HEK293 (cell line): ENCODE measurements around the gene REC8.

Source experiments
- CTCF ChIA-PET: fragments of 350-600 bp; formaldehyde crosslinking; extraction: SDS; loops from one replicate; lab custom pipeline; 2021; ENCODE audit warnings: antibody characterized with exemption; lab: Yijun Ruan, JAX
- POLR2A ChIA-PET: fragments of 300-600 bp; formaldehyde crosslinking; extraction: SDS; loops from one replicate; lab custom pipeline; 2020; ENCODE audit warnings: antibody characterized with exemption, inconsistent platforms; lab: Yijun Ruan, JAX
- H3K27ac ChIP-seq: fragments of 200-500 bp; sonication (Bioruptor generic); 2 replicates; pipeline ENCODE4 v1.5.1; 2014; ENCODE audit warnings: low read depth, low read length, control low read depth, inconsistent platforms; ENCODE audit errors: extremely low read depth
- H3K36me3 ChIP-seq, 2 experiments: fragments of 200-500 bp in 1 of 2; sonication (Bioruptor generic) in 1 of 2; 1 replicate in 1 of 2; 2 replicates in 1 of 2; pipeline ENCODE4 v1.5.1; 2014 to 2017; ENCODE audit warnings: inconsistent platforms in 2 of 2, low read length in 2 of 2; ENCODE audit not compliant: control insufficient read depth in 2 of 2, insufficient read depth in 1 of 2
- H3K4me1 ChIP-seq: fragments of 200-500 bp; sonication (Bioruptor generic); 2 replicates; pipeline ENCODE4 v1.5.1; 2014; ENCODE audit warnings: mild to moderate bottlenecking, low read length, inconsistent platforms; ENCODE audit not compliant: control insufficient read depth, insufficient read depth
- H3K4me3 ChIP-seq: 2 replicates; pipeline ENCODE4 v1.5.1; 2011; ENCODE audit warnings: low read depth, mild to moderate bottlenecking, control low read depth, low read length, moderate library complexity
- H3K9me3 ChIP-seq: fragments of 200-500 bp; sonication (Bioruptor generic); 2 replicates; pipeline ENCODE4 v1.5.1; 2014; ENCODE audit warnings: low read depth, low read length, inconsistent platforms; ENCODE audit not compliant: control insufficient read depth, insufficient read depth
- EGR2 ChIP-seq: fragments of 450-650 bp; formaldehyde crosslinking; IDR thresholded peaks from 2 replicates; pipeline ENCODE4 v1.5.1; 2016; ENCODE audit warnings: low read depth, missing biosample characterization, missing genetic modification characterization
- GFI1B ChIP-seq: fragments of 450-650 bp; formaldehyde crosslinking; IDR thresholded peaks from 2 replicates; pipeline ENCODE4 v1.5.1; 2016; ENCODE audit warnings: missing biosample characterization, missing genetic modification characterization
- GLIS1 ChIP-seq: fragments of 450-650 bp; formaldehyde crosslinking; IDR thresholded peaks from 2 replicates; pipeline ENCODE4 v1.5.1; 2016; ENCODE audit warnings: missing biosample characterization, missing genetic modification characterization
- IKZF3 ChIP-seq: fragments of 450-650 bp; IDR thresholded peaks from 2 replicates; pipeline ENCODE4 v1.5.0; 2018; ENCODE audit warnings: missing biosample characterization, mild to moderate bottlenecking, missing genetic modification characterization, moderate library complexity
- KLF8 ChIP-seq: fragments of 450-650 bp; formaldehyde crosslinking; IDR thresholded peaks from 2 replicates; pipeline ENCODE4 v1.5.1; 2016; ENCODE audit warnings: missing biosample characterization, missing genetic modification characterization
- MEIS1 ChIP-seq: sonication (generic); formaldehyde crosslinking; IDR thresholded peaks from 2 replicates; pipeline ENCODE4 v1.8.1; 2022; ENCODE audit warnings: missing genetic modification reagents, mild to moderate bottlenecking, borderline replicate concordance
- OSR2 ChIP-seq: fragments of 450-650 bp; formaldehyde crosslinking; IDR thresholded peaks from 2 replicates; pipeline ENCODE4 v1.5.1; 2016; ENCODE audit warnings: missing biosample characterization, missing genetic modification characterization
- SCRT1 ChIP-seq: fragments of 450-650 bp; formaldehyde crosslinking; IDR thresholded peaks from 2 replicates; pipeline ENCODE4 v1.5.1; 2016; ENCODE audit warnings: missing biosample characterization, missing genetic modification characterization, borderline replicate concordance
- SCRT2 ChIP-seq: fragments of 450-650 bp; formaldehyde crosslinking; IDR thresholded peaks from 2 replicates; pipeline ENCODE4 v1.5.1; 2016; ENCODE audit warnings: missing biosample characterization, missing genetic modification characterization
- ZBTB17 ChIP-seq: fragments of 450-650 bp; formaldehyde crosslinking; IDR thresholded peaks from 2 replicates; pipeline ENCODE4 v1.5.1; 2016; ENCODE audit warnings: missing biosample characterization, missing genetic modification characterization
- ZBTB48 ChIP-seq: fragments of 450-650 bp; formaldehyde crosslinking; IDR thresholded peaks from 2 replicates; pipeline ENCODE4 v1.5.1; 2016; ENCODE audit warnings: missing biosample characterization, missing genetic modification characterization
- ZFP41 ChIP-seq: fragments of 450-650 bp; formaldehyde crosslinking; IDR thresholded peaks from 2 replicates; pipeline ENCODE4 v1.5.1; 2016; ENCODE audit warnings: missing biosample characterization, missing genetic modification characterization, borderline replicate concordance
- ZNF10 ChIP-seq: fragments of 450-650 bp; formaldehyde crosslinking; IDR thresholded peaks from 2 replicates; pipeline ENCODE4 v1.5.1; 2017; ENCODE audit warnings: missing biosample characterization, missing genetic modification characterization
- ZNF112 ChIP-seq: fragments of 450-650 bp; formaldehyde crosslinking; IDR thresholded peaks from 2 replicates; pipeline ENCODE4 v1.5.0; 2017; ENCODE audit warnings: missing biosample characterization, missing genetic modification characterization
- ZNF121 ChIP-seq: fragments of 450-650 bp; formaldehyde crosslinking; IDR thresholded peaks from 2 replicates; pipeline ENCODE4 v1.5.1; 2016; ENCODE audit warnings: missing biosample characterization, missing genetic modification characterization
- ZNF184 ChIP-seq: fragments of 450-650 bp; IDR thresholded peaks from 2 replicates; pipeline ENCODE4 v1.5.1; 2018; ENCODE audit warnings: missing biosample characterization, mild to moderate bottlenecking, missing genetic modification characterization
- ZNF214 ChIP-seq: fragments of 450-650 bp; formaldehyde crosslinking; IDR thresholded peaks from 2 replicates; pipeline ENCODE4 v1.5.1; 2017; ENCODE audit warnings: missing biosample characterization, mild to moderate bottlenecking, missing genetic modification characterization, borderline replicate concordance
- ZNF239 ChIP-seq: fragments of 450-650 bp; formaldehyde crosslinking; IDR thresholded peaks from 2 replicates; pipeline ENCODE4 v1.5.1; 2016; ENCODE audit warnings: missing biosample characterization, missing genetic modification characterization
- ZNF292 ChIP-seq: fragments of 450-650 bp; formaldehyde crosslinking; IDR thresholded peaks from 2 replicates; pipeline ENCODE4 v1.5.1; 2016; ENCODE audit warnings: low read depth, missing biosample characterization, missing genetic modification characterization, borderline replicate concordance
- ZNF366 ChIP-seq: fragments of 450-650 bp; formaldehyde crosslinking; conservative IDR thresholded peaks from 2 replicates; pipeline ENCODE4 v1.5.1; 2016; ENCODE audit warnings: missing biosample characterization, missing genetic modification characterization
- ZNF404 ChIP-seq: fragments of 450-650 bp; formaldehyde crosslinking; IDR thresholded peaks from 2 replicates; pipeline ENCODE4 v1.5.1; 2017; ENCODE audit warnings: missing biosample characterization, missing genetic modification characterization
- ZNF521 ChIP-seq: fragments of 450-650 bp; formaldehyde crosslinking; IDR thresholded peaks from 2 replicates; pipeline ENCODE4 v1.5.1; 2017; ENCODE audit warnings: missing biosample characterization, mild to moderate bottlenecking, missing genetic modification characterization
- ZNF530 ChIP-seq: fragments of 450-650 bp; formaldehyde crosslinking; IDR thresholded peaks from 2 replicates; pipeline ENCODE4 v1.5.1; 2016; ENCODE audit warnings: low read depth, missing biosample characterization, missing genetic modification characterization
- ZNF549 ChIP-seq: fragments of 450-650 bp; IDR thresholded peaks from 2 replicates; pipeline ENCODE4 v1.5.1; 2018; ENCODE audit warnings: missing biosample characterization, missing genetic modification characterization, mild to moderate bottlenecking, inconsistent platforms, moderate library complexity
- ZNF600 ChIP-seq: fragments of 450-650 bp; formaldehyde crosslinking; IDR thresholded peaks from 2 replicates; pipeline ENCODE4 v1.5.1; 2016; ENCODE audit warnings: missing biosample characterization, missing genetic modification characterization
- ZNF621 ChIP-seq: fragments of 450-650 bp; formaldehyde crosslinking; IDR thresholded peaks from 2 replicates; pipeline ENCODE4 v1.5.1; 2017; ENCODE audit warnings: missing biosample characterization, missing genetic modification characterization
- ZNF654 ChIP-seq: fragments of 450-650 bp; formaldehyde crosslinking; IDR thresholded peaks from 2 replicates; pipeline ENCODE4 v1.5.1; 2016; ENCODE audit warnings: low read depth, missing biosample characterization, missing genetic modification characterization
- ZXDB ChIP-seq: fragments of 450-650 bp; formaldehyde crosslinking; IDR thresholded peaks from 2 replicates; pipeline ENCODE4 v1.5.1; 2016; ENCODE audit warnings: missing biosample characterization, missing genetic modification characterization
- TF ChIP-seq, protein P1 (sequence below): fragments of 450-650 bp; formaldehyde crosslinking; IDR thresholded peaks from 2 replicates; pipeline ENCODE4 v1.5.1; 2016; ENCODE audit warnings: missing biosample characterization, missing genetic modification characterization
- TF ChIP-seq, protein P2 (sequence below): fragments of 450-650 bp; formaldehyde crosslinking; conservative IDR thresholded peaks from 2 replicates; pipeline ENCODE4 v1.5.1; 2016; ENCODE audit warnings: low read depth, missing biosample characterization, missing genetic modification characterization

The REC8 gene

GRCh38 chr14:24132976-24133375 is 38.9 kb upstream of the REC8 start:
- Histone ChIP-seq H3K4me1 (no peaks in the 10 kb centered on the region; the same call in 1 of the 2 replicates), H3K27ac (no peak overlapping the region), H3K36me3 (peaks cover 0 to 9% of the 10 kb centered on the region in 2 experiments; a peak in 1 of 3 replicates), H3K9me3 (no peaks in the 10 kb centered on the region), H3K4me3 (no peak overlapping the region)
- TF ChIP-seq ZNF292 (tag by site-specific recombination) (no peak), ZBTB17 (tag by site-specific recombination) (peak; percentile 74)
- ChIA-PET CTCF (interaction anchor here (0.7 to 1.0 kb wide), 2 partner anchors 9 to 24 kb away, joined by 3 to 5 read pairs; partner anchors contain the start of gene EMC9), POLR2A (interaction anchor here (0.9 to 1.2 kb wide), 3 partner anchors 14 to 39 kb away, joined by 3 to 5 read pairs (median 4); partner anchors contain the start of genes PCK2, PSME2 and RNF31)

GRCh38 chr14:24133735-24134134 is 38.1 kb upstream of the REC8 start:
- no peaks in the 10 kb centered on the region; the same call in 1 of the 2 replicates for H3K4me1 ChIP-seq
- ChIA-PET POLR2A (interaction anchor here (0.9 to 1.2 kb wide), 3 partner anchors 13 to 40 kb away, joined by 3 to 5 read pairs (median 4); partner anchors contain the start of genes PCK2, PSME2 and RNF31), CTCF (interaction anchor here (0.6 to 1.5 kb wide), 2 partner anchors 18 to 23 kb away, joined by 4 to 7 read pairs; no protein-coding TSS in a partner anchor)
- peaks cover 1 to 16% of the 10 kb centered on the region in 2 experiments for H3K36me3 ChIP-seq
- no peak overlapping the region for H3K27ac ChIP-seq
- TF ChIP-seq ZXDB (tag by site-specific recombination): no peak
- no peak for TF ChIP-seq OSR2
- TF ChIP-seq ZNF239: no peak
- no peak for TF ChIP-seq KLF8 (tag by site-specific recombination)
- TF ChIP-seq, protein P1, sequence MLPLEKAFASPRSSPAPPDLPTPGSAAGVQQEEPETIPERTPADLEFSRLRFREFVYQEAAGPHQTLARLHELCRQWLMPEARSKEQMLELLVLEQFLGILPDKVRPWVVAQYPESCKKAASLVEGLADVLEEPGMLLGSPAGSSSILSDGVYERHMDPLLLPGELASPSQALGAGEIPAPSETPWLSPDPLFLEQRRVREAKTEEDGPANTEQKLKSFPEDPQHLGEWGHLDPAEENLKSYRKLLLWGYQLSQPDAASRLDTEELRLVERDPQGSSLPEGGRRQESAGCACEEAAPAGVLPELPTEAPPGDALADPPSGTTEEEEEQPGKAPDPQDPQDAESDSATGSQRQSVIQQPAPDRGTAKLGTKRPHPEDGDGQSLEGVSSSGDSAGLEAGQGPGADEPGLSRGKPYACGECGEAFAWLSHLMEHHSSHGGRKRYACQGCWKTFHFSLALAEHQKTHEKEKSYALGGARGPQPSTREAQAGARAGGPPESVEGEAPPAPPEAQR: no peak
- no peak for TF ChIP-seq GLIS1
- TF ChIP-seq ZNF184: no peak
- TF ChIP-seq, protein P2, sequence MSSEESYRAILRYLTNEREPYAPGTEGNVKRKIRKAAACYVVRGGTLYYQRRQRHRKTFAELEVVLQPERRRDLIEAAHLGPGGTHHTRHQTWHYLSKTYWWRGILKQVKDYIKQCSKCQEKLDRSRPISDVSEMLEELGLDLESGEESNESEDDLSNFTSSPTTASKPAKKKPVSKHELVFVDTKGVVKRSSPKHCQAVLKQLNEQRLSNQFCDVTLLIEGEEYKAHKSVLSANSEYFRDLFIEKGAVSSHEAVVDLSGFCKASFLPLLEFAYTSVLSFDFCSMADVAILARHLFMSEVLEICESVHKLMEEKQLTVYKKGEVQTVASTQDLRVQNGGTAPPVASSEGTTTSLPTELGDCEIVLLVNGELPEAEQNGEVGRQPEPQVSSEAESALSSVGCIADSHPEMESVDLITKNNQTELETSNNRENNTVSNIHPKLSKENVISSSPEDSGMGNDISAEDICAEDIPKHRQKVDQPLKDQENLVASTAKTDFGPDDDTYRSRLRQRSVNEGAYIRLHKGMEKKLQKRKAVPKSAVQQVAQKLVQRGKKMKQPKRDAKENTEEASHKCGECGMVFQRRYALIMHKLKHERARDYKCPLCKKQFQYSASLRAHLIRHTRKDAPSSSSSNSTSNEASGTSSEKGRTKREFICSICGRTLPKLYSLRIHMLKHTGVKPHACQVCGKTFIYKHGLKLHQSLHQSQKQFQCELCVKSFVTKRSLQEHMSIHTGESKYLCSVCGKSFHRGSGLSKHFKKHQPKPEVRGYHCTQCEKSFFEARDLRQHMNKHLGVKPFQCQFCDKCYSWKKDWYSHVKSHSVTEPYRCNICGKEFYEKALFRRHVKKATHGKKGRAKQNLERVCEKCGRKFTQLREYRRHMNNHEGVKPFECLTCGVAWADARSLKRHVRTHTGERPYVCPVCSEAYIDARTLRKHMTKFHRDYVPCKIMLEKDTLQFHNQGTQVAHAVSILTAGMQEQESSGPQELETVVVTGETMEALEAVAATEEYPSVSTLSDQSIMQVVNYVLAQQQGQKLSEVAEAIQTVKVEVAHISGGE: no peak
- H3K9me3 ChIP-seq: no peaks in the 10 kb centered on the region
- no peak overlapping the region for H3K4me3 ChIP-seq

DNA sequence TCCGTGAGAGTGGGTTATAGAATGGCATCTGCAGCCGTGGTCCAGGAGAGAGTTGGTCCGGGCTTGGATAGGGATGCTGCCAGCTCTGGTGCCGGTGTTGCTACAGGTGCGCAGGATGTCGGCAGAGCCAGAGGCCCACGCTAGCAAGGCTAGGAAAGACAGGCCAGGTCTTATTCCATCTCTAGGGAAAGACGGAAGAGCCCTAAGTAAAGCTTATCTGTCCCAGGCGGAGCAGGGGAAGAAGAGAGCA is 36.4 kb upstream of the REC8 start:
- Histone ChIP-seq H3K4me3 (peak overlapping the region; percentile 92), H3K9me3 (no peaks in the 10 kb centered on the region), H3K4me1 (peaks cover 4% of the 10 kb centered on the region; the same call in 1 of the 2 replicates), H3K36me3 (peaks cover 11 to 27% of the 10 kb centered on the region in 2 experiments), H3K27ac (peak overlapping the region; percentile 65)
- ChIA-PET CTCF (interaction anchor here (0.9 to 1.0 kb wide), 2 partner anchors 21 to 26 kb away, joined by 3 to 6 read pairs; partner anchors contain the start of genes DCAF11, IRF9 and NRL), POLR2A (interaction anchor here (0.6 to 7.3 kb wide), 20 partner anchors 8 to 579 kb away, joined by 3 to 163 read pairs (median 4); partner anchors contain the start of genes CIDEB, DCAF11, IRF9 and MDP1)
- TF ChIP-seq ZNF366 (tag by site-specific recombination) (peak; percentile 81), ZNF621 (tag by site-specific recombination) (no peak), ZFP41 (tag by site-specific recombination) (no peak), EGR2 (tag by site-specific recombination) (no peak), ZNF10 (tag by site-specific recombination) (no peak), ZNF600 (tag by site-specific recombination) (0 out of 2 replicates have a peak, but pooled peaks have one; percentile 82), ZNF530 (no peak), IKZF3 (tag by site-specific recombination) (0 out of 2 replicates have a peak, but pooled peaks have one; percentile 37), ZBTB48 (tag by site-specific recombination) (peak; percentile 87), ZNF214 (tag by site-specific recombination) (no peak), ZNF521 (no peak), GFI1B (no peak), MEIS1 (no peak), ZNF404 (tag by site-specific recombination) (no peak), ZNF121 (no peak), SCRT1 (tag by site-specific recombination) (peak; percentile 94), ZNF549 (tag by site-specific recombination) (no peak), ZNF112 (tag by site-specific recombination) (no peak), ZNF654 (tag by site-specific recombination) (no peak), SCRT2 (tag by site-specific recombination) (peak; percentile 97)
